HG03135 (cell line): ENCODE results near the gene SLF2.

Source experiments
- ATAC-seq: cut with Tn5 transposase; IDR thresholded peaks from one replicate; pipeline ENCODE4 v1.9.1; 2021; ENCODE audit warnings: mild to moderate bottlenecking, moderate library complexity; ENCODE audit not compliant: unreplicated experiment

Gene SLF2

DNA sequence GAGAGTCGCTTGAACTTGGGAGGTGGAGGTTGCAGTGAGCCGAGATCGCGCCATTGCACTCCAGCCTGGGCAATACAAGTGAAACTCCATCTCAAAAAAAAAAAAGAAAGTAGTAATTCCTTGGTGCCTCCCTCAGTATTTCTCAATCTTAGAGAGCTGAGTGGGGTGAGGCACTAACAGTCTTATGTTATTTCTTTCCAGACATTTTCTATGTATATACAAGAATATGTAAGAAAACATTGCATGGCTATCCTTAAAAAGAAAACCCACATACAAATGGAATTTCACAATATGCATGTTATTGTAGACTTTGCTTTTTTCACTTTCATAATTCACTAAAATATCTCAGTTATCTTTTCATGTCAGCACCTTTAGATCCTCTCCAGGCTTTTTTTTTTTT, 13.6 kb upstream of the SLF2 start:
- no peak for ATAC-seq

DNA sequence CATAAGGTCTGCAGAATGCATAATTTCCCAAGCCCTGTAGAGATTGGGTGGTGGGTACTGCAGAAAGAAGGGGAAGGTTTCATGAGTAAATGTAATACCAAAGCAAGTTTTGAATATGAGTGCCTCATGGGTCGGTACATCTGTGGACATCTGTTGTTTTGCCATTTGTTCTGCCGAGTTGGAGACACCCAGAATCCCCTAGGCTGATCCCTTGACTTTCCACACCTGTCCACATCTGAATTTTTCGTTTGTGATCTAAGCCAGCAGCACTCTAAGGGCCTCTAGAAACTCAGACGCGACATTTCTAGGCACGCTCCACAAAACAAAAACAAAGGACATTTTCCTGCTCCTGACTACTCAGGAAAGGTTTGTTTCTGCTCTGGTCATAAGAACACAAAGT, 11.7 kb upstream of the SLF2 start:
- ATAC-seq, result no peak

DNA sequence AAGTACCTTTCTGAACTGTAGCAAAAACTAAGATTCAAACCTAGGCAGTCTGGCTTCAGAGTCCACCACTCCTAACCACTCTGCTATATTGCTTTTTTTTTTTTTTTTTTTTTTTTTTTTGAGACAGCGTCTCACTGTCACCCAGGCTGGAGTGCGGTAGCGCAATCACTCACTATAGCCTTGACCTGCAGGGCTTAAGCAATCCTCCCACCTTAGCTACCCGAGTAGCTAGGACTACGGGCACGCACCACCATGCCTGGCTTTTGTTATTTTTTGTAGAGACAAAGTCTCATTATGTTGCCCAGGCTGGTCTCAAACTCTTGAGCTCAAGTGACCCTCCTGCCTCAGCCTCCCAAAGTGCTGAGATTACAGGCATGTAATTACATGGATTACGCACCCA, 10.1 kb upstream of the SLF2 start:
- ATAC-seq, result no peak

DNA sequence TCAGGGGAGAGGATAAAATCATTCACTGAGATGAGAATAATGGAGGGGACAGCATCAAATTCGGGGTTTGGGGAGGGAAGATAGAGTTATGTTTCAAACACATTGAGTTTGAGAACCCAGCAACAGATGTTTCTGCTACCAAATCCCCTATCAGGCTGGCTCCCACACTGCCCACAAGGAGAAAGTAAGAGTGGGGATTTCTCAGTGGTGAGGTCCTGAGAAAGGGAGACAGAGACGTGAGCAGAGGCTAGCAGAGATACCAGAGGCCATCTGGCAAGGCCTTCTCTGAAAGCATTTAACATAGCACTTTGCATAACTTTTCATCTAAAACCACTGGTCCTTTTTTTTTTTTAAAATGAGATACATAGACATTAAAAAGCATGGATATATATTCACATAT, 7.8 kb upstream of the SLF2 start:
- no peak for ATAC-seq

DNA sequence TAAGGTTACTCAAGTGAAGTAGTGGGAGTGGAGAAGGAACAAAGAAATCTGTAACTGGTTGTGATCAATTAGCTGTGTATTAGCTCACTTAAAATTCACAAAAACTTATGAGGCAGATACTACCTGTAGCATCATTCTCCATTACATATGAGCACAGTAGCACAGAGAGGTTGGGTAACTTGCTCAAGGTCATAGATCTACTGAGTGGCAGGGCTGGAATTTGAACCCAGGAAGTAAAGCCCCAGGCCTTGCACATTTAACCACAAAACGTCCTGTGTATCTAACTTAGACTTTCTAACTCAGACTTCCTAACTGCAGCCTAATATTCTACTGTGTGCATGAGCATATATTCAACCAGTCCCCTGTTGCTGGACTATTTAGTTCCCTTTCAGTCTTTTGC, 5.6 kb upstream of the SLF2 start:
- no peak for ATAC-seq

DNA sequence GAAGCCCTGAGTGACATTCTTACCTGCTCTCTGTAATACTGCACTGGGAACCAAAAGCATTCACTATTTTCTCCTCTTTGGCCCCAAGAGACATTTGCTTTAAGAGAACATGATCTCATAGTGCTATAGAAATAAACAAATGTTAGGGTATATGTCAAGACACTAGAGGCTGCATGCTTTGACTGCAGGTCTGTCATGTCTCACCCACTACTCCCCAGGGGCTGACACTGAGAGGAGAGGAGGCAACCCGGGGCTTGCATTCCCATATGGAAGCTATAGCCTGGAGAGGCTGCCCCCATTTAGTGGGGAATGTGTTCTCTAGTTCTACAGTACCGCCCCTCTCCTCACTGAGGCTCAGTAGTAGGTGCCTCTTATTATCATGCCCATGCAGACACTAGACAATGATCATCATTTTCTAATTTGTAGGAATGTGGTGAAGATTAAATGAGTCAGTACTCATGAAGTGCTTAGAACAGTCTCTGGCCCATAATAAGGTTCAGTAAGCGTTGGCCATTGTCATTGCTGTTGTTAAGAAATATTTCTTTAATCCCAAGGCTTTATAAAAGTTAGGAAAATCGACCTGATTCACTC, 4.9 kb upstream of the SLF2 start:
- ATAC-seq, result no peak

DNA sequence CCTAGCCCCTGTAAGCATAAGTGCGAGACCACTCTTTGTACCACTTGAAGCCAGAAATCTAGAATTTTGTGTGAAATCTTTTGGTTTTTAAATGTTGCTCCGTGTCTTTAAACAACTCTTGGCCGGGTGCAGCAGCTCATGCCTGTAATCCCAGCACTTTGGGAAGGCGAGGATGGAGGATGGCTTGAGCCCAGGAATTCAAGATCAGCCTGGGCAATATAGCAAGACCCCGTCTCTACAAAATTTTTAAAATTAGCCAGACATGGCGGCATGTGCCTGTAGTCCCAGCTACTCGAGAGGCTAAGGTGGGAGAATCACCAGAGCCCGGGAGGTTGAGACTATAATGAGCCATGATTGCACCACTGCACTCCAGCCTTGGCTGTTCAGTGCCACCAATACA, 4.4 kb upstream of the SLF2 start:
- ATAC-seq, result no peak

DNA sequence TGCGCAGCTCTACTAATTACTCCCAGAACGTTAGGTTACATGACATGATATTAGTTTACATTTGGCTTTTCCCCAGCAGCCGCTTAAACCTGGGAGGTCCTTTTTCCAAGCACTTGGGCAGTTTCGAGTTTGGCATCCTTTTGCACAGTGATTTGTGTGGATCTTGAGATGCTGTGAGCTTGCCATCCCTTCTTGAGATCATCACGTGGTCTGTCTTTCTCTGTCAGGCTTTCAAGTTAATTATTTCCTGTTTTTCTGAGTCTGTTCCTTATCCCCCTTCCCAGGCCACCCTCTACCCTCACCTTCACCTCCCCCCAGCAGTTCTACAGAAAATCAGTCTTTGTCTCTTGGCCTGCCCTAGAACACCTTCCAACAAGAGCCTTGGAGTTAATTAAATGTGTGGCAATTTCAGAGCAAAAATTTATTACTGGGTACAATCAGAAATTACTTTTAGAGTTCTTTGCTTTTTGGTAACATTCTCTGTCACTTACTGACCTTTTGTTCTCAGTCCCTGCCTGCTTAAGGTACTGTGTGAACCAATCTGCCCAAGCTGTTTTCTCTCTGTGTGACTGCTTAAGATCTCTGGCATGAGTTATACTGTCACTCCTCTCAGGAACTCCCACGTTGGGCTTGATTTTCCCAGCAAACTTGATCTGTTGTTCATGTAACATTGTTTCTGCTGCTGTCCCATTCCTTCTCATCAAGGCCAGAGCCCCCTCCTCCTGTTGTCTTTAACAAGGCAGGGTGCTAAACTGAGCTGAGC, 3.1 kb upstream of the SLF2 start:
- no peak for ATAC-seq

DNA sequence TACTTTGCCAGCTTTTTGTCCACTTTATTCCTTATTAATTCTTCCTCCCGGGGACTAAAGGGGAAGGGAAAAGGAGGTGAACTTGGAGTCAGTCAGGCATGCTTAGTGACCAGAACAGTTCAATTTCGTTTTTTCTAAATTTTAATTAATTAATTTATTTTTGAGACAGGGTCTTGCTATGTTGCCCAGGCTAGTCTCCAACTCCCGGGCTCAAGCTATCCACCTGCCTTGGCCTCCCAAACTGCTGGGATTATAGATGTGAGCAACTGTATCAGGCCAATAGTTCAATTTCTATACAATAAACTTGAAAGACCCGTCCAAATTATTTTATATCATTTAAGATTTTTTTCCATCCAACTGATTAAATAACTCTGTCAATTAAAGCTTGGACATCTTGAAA, 1.3 kb upstream of the SLF2 start:
- no peak for ATAC-seq

DNA sequence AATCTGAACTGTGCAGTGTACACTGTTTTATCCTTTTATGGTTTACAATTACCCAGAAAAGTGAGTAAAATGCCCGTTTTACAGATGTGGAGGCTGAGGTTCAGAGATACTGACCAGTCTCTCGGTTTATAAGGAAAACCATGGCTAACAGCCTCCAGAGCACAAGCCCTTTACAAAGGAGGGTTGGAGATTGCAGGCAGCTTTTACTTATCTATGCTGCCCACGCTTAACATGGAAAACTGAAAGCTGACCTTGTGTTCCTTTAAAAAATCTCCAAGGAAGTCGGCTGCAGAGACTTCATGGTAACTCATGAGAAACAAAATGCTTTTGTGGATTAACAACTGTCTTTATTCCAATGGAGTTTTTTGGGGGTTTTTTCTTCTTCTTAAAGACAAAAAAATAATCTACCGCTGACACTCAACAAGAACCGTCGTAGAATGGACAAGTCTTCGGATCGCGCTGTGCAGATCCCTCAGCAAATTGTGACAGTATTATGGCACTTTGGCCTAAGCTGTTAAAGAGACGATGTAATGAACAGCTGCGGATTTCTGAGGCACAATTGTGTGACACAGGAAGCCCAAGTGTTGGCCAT, 654 bp upstream of the SLF2 start:
- ATAC-seq, result no peak

DNA sequence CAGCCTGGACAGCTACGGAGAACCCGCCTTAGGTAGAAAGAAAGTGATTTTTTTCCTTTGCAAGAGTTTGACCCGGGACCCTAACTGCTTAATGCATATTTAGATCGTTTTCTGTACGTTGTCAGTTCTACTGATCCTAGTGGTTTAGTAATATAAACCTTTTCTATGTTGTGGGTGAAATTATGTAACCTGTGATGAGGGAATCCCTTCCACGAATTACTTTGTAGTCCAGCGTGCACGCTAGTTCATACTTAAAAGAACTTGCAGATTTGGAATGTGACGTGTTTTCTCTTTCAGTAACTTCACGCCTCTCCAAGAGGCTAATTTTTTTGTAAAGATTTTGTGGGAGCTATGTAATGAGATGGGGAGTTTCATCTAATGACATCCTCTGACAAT, 705 bp downstream of the SLF2 start:
- no peak for ATAC-seq

DNA sequence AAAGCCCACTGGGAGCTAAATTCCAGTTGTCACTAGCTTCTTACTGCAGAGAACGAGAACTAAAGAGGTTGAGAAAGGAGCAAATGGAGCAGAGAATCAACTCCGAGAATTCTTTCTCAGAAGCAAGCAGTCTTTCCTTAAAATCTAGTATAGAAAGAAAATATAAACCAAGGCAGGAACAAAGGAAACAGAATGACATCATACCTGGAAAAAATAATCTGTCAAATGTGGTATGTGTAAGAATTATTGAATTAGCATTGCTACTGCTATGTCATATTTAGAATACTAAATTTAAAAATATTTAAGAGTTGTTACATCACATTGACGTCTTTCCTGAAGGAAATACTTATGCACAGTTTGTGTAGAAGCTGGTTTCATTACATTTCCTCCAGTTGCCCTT, 4.3 kb downstream of the SLF2 start:
- no peak for ATAC-seq

DNA sequence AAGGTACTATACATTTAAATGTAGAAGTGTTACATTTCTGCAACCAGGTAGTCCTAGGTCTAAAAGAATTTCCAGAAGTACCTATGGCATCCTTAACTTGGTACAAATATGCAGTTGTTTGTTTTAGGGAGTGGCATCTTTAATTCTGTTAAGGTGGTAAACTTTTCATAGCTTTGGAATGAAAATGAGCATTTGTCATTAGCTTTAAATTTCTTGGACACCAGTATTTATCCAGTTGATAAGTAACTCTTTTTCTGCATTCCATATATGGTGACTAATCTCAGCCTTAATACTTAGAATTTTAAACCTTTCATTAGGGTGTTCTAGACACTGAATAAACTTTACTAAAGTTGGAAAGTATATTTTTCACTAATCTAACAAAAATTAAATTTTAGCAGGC, 10.8 kb downstream of the SLF2 start:
- ATAC-seq, result no peak

DNA sequence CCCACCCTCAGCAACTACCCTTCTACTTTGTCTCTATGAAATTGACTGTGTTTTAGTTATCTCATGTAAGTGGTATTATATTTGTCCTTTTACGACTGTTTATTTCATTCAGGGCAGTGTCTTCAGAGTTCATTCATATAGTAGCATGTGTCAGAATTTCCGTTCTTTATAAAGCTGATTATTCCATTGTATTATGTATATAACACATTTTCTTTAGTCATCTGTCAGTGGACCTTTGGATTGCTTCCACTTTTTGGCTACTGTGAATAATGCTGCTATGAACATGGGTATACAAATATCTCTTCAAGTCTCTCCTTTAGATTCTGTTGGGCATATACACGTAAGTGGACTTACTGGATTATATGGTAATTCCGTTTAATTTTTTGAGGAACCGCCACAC, 14.5 kb downstream of the SLF2 start:
- no peak for ATAC-seq

DNA sequence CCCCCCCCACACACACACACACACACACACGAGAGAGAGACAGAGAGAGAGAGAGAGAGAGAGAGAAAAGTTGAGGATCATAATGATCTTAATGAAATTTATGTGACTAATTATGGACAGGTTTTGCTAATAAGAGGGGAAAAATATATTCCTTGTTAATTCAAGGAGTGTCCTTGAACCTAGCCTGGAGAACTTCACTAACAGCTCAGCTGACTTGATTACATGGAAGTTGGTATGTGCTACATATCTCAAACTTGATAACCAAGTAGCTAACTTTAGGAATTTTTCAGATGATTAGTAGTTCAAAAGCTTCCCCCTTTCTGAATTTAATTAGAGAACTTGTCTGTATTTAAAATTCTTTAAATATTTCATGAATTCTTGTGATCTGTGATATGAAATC, 15.3 kb downstream of the SLF2 start:
- ATAC-seq, result no peak

DNA sequence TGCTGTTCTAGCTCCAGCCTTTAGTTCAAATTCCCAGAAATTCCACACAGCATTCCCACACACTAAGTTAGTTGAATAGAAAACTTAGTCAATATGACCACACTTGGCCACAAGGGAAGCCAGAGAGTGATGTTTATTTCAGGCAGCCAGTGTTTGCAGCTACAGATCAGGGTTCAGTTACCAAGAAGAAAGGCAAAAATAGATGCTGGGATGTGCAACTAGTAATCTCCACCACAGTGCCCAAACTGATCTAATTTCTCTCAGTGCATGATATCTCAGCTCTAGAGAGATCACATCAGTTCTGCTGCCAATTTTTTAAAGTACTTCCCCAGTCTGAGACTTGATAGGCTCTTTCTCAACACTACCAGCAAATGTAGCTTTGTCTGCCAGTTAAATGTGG, 17.6 kb downstream of the SLF2 start:
- no peak for ATAC-seq

DNA sequence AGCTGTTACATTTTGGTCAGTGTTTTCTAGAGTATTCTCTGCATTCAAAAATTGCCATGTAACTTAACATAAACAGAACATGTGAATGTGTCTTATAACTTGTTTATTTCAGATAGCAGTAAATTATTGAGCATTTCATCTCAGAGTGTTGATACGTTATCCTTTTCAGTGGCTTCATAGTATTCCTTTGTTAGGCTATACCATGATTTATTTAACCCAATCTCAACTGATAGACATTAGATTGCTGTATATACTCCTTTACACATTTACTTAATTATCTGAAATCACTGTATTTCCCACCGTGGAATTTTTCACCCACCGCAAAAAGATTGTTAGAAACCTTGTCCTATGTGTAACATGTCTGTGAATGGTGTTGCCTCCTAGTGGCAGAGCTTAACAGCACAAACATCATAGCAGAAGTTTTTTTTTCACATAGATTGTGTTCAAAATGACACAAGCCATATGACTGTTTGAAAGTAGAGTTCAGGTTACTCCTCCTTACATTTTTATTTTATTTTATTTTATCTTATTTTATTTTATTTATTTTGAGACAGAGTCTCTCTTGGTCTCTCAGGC, 21.4 kb downstream of the SLF2 start:
- no peak for ATAC-seq

DNA sequence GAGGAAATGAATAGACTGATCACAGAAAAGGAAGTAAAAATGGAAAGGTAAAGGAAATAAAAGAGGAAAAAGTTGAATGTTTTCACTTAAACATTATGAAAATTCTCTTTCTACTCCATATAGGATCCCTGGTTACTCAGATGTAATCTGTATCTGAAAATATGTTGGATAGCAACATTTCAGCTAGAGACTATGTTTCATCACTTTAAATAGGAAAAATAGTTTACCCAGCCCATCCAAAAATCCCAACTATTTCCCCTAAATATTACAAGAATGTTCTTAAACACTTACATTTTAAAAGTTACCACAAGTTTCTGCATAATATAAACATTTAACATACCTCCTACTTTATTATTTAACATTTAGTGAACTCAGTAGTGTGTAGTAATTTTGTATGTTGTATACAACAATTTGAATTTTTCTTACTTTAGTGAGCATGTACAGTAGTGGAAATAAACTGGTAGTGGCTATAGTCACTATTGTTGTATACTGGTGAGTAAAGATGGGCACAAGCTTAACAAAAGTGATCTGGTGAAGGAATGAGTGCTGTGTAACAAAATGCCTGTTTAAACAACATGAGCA, 27.1 kb downstream of the SLF2 start:
- ATAC-seq, result no peak

DNA sequence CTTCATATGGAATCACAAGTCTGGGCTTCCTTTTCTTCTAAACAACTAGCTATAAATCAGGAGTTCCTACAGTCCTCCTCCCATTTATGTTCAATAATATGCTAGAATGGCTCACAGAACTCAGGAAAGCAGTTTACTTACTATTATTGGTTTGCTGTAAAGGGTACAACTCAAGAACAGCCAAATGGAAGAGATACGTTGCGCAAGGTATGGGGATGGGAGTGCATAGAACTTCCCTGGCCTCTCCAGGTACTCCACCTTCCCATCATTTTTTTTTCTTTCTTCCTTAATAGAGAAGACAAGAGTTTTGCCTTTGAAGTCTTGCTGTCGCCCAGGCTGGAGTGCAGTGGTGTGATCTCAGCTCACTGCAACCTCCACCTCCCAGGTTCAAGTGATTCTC, 29.5 kb downstream of the SLF2 start:
- no peak for ATAC-seq

DNA sequence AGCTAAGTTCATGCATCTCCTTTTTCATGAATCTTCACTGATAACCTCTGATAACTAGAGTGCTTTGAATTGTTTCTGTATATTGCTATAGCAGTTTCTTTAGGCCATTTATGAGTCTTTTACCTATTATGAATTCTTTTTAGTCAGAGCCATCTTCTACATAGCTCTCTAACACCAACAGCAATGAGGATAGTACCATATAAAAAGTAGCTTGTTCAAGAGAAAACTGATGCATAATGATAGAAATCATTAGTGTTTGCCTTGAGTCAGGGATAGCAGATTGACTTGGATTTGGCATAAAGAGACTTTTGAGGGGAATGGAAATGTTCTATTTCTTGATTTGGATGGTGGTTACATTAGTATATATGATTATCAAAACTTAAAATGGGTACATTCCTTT, 30.7 kb downstream of the SLF2 start:
- no peak for ATAC-seq

DNA sequence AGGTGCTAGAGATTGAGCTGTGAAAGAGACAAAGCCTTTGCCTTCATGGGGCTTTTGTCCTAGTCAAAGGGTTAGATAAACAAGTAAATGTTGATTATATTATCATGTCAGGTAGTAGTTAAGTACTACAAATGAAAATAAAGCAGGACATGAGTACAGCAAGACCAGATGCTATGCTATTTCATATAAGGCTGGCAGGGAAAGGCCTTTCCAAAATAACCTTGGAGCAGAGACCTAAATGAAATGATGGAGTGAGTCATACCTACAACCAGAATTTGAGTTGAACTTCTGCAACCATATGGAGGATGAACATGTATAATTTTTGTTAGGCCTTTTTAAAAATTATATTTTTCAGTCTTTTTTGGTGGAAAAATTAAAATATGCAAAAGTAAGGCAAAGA, 33.0 kb downstream of the SLF2 start:
- no peak for ATAC-seq

DNA sequence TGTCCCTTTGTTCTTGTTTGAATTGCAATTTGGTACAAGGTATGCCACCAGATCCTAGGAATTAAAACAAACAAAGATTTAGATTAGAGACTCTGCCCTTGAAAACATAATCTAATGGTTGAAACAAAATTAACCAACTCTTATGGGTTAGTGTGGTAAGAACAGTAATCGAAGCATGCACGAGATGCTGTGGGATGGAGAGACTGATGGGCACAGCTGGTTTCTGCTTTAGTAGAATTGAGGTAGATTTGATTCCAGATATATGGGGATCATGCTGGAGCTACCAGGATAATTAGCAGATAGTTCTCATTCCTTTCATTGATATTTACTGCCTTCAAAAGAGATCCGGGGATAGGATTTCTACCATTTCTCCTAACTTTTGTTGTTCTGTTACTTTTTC, 36.2 kb downstream of the SLF2 start:
- ATAC-seq, result no peak
